Measurements from ENCODE around the gene C1orf116.

The C1orf116 gene

DNA sequence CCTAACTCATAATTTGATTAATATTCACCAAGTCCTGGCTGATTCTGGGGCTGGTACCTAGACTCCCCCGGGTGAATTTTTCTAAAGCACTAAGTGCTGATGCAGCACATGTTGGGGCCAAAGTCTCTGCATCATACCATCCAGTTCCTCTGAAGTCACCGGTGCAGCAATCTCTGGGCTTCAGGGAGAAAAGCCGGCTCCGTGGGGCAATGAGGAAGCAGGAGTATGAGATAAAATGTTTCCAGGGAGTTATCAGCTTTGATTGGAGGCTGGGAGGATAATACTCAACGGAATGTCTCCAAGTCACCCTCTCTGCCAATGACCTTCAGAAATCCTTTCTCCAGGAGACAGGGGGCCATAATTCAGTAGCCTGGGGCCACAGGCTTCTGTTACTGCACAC, 63.5 kb downstream of the C1orf116 start:
- no peaks in the 10 kb centered on the region for H3K4me1 ChIP-seq (ENCODE audit: control insufficient read depth, insufficient read depth, low read length)
- H3K4me3 ChIP-seq (ENCODE audit: low read depth, low read length), result no peak overlapping the region
- TF ChIP-seq ZNF610 (tag by site-specific recombination; IDR thresholded peaks at IDR 0.05; ENCODE audit: borderline replicate concordance) (no peak), ZFP37 (tag by site-specific recombination; IDR thresholded peaks at IDR 0.05) (no peak), ZNF394 (tag by site-specific recombination; IDR thresholded peaks at IDR 0.05; ENCODE audit: borderline replicate concordance) (no peak), ZNF112 (tag by site-specific recombination; IDR thresholded peaks at IDR 0.05) (no peak), ZNF473 (tag by site-specific recombination; IDR thresholded peaks at IDR 0.05) (no peak), KLF7 (tag by site-specific recombination; IDR thresholded peaks at IDR 0.05; ENCODE audit: borderline replicate concordance) (no peak), MZF1 (tag by site-specific recombination; IDR thresholded peaks at IDR 0.05; ENCODE audit: borderline replicate concordance) (no peak), GLI4 (tag by site-specific recombination; IDR thresholded peaks at IDR 0.05) (no peak), ZSCAN16 (tag by site-specific recombination; IDR thresholded peaks at IDR 0.05) (no peak), ZNF664 (tag by site-specific recombination; IDR thresholded peaks at IDR 0.05) (no peak)
- TF ChIP-seq, protein P1, sequence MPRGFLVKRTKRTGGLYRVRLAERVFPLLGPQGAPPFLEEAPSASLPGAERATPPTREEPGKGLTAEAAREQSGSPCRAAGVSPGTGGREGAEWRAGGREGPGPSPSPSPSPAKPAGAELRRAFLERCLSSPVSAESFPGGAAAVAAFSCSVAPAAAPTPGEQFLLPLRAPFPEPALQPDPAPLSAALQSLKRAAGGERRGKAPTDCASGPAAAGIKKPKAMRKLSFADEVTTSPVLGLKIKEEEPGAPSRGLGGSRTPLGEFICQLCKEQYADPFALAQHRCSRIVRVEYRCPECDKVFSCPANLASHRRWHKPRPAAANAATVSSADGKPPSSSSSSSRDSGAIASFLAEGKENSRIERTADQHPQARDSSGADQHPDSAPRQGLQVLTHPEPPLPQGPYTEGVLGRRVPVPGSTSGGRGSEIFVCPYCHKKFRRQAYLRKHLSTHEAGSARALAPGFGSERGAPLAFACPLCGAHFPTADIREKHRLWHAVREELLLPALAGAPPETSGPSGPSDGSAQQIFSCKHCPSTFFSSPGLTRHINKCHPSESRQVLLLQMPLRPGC (tag by site-specific recombination; IDR thresholded peaks at IDR 0.05), result no peak
- TF ChIP-seq, protein P2, sequence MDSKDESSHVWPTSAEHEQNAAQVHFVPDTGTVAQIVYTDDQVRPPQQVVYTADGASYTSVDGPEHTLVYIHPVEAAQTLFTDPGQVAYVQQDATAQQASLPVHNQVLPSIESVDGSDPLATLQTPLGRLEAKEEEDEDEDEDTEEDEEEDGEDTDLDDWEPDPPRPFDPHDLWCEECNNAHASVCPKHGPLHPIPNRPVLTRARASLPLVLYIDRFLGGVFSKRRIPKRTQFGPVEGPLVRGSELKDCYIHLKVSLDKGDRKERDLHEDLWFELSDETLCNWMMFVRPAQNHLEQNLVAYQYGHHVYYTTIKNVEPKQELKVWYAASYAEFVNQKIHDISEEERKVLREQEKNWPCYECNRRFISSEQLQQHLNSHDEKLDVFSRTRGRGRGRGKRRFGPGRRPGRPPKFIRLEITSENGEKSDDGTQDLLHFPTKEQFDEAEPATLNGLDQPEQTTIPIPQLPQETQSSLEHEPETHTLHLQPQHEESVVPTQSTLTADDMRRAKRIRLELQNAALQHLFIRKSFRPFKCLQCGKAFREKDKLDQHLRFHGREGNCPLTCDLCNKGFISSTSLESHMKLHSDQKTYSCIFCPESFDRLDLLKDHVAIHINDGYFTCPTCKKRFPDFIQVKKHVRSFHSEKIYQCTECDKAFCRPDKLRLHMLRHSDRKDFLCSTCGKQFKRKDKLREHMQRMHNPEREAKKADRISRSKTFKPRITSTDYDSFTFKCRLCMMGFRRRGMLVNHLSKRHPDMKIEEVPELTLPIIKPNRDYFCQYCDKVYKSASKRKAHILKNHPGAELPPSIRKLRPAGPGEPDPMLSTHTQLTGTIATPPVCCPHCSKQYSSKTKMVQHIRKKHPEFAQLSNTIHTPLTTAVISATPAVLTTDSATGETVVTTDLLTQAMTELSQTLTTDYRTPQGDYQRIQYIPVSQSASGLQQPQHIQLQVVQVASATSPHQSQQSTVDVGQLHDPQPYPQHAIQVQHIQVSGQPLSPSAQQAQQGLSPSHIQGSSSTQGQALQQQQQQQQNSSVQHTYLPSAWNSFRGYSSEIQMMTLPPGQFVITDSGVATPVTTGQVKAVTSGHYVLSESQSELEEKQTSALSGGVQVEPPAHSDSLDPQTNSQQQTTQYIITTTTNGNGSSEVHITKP (tag by site-specific recombination; IDR thresholded peaks at IDR 0.05), result no peak
- TF ChIP-seq, protein P3, sequence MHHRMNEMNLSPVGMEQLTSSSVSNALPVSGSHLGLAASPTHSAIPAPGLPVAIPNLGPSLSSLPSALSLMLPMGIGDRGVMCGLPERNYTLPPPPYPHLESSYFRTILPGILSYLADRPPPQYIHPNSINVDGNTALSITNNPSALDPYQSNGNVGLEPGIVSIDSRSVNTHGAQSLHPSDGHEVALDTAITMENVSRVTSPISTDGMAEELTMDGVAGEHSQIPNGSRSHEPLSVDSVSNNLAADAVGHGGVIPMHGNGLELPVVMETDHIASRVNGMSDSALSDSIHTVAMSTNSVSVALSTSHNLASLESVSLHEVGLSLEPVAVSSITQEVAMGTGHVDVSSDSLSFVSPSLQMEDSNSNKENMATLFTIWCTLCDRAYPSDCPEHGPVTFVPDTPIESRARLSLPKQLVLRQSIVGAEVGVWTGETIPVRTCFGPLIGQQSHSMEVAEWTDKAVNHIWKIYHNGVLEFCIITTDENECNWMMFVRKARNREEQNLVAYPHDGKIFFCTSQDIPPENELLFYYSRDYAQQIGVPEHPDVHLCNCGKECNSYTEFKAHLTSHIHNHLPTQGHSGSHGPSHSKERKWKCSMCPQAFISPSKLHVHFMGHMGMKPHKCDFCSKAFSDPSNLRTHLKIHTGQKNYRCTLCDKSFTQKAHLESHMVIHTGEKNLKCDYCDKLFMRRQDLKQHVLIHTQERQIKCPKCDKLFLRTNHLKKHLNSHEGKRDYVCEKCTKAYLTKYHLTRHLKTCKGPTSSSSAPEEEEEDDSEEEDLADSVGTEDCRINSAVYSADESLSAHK (tag by site-specific recombination; IDR thresholded peaks at IDR 0.05), result no peak
- TF ChIP-seq, protein P4, sequence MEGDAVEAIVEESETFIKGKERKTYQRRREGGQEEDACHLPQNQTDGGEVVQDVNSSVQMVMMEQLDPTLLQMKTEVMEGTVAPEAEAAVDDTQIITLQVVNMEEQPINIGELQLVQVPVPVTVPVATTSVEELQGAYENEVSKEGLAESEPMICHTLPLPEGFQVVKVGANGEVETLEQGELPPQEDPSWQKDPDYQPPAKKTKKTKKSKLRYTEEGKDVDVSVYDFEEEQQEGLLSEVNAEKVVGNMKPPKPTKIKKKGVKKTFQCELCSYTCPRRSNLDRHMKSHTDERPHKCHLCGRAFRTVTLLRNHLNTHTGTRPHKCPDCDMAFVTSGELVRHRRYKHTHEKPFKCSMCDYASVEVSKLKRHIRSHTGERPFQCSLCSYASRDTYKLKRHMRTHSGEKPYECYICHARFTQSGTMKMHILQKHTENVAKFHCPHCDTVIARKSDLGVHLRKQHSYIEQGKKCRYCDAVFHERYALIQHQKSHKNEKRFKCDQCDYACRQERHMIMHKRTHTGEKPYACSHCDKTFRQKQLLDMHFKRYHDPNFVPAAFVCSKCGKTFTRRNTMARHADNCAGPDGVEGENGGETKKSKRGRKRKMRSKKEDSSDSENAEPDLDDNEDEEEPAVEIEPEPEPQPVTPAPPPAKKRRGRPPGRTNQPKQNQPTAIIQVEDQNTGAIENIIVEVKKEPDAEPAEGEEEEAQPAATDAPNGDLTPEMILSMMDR (tag by site-specific recombination; IDR thresholded peaks at IDR 0.05), result no peak
- TF ChIP-seq, protein P5, sequence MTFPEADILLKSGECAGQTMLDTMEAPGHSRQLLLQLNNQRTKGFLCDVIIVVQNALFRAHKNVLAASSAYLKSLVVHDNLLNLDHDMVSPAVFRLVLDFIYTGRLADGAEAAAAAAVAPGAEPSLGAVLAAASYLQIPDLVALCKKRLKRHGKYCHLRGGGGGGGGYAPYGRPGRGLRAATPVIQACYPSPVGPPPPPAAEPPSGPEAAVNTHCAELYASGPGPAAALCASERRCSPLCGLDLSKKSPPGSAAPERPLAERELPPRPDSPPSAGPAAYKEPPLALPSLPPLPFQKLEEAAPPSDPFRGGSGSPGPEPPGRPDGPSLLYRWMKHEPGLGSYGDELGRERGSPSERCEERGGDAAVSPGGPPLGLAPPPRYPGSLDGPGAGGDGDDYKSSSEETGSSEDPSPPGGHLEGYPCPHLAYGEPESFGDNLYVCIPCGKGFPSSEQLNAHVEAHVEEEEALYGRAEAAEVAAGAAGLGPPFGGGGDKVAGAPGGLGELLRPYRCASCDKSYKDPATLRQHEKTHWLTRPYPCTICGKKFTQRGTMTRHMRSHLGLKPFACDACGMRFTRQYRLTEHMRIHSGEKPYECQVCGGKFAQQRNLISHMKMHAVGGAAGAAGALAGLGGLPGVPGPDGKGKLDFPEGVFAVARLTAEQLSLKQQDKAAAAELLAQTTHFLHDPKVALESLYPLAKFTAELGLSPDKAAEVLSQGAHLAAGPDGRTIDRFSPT (tag by site-specific recombination; IDR thresholded peaks at IDR 0.05), result no peak
- TF ChIP-seq, protein P6, sequence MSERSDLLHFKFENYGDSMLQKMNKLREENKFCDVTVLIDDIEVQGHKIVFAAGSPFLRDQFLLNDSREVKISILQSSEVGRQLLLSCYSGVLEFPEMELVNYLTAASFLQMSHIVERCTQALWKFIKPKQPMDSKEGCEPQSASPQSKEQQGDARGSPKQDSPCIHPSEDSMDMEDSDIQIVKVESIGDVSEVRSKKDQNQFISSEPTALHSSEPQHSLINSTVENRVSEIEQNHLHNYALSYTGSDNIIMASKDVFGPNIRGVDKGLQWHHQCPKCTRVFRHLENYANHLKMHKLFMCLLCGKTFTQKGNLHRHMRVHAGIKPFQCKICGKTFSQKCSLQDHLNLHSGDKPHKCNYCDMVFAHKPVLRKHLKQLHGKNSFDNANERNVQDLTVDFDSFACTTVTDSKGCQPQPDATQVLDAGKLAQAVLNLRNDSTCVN (tag by site-specific recombination; optimal IDR thresholded peaks at IDR 0.05), result no peak
- H3K36me3 ChIP-seq (ENCODE audit: control insufficient read depth in 2 of 2, insufficient read depth in 1 of 2, low read length in 2 of 2), result no peaks in the 10 kb centered on the region
- no peak overlapping the region for H3K27ac ChIP-seq (ENCODE audit: extremely low read depth, low read depth, low read length)
- ChIA-PET CTCF (interaction anchor here (0.6 to 5.2 kb wide), 2 partner anchors 12 to 334 kb away, joined by 3 to 39 read pairs; partner anchors contain the start of gene DYRK3), POLR2A (no interaction called here)
- H3K9me3 ChIP-seq (ENCODE audit: control insufficient read depth, insufficient read depth, low read depth, low read length), result no peaks in the 10 kb centered on the region

Measured in HEK293 (cell line).